GM18951 (cell line): ENCODE results near the gene PDCD2L.

Source experiments
- POLR2A ChIP-seq: IDR thresholded peaks from 4 replicates; pipeline ENCODE4 v1.6.1; 2011; ENCODE audit warnings: mild to moderate bottlenecking; ENCODE audit not compliant: insufficient read length, insufficient read depth; ENCODE audit errors: extremely low read depth
- in situ Hi-C: fragments of 300-500 bp; cut with MboI; formaldehyde crosslinking; loops from one replicate; pipeline ENCODE4 v1.12.0; 2022; ENCODE audit warnings: low sequenced_read_pairs, mixed read lengths, inconsistent platforms; ENCODE audit not compliant: unreplicated experiment

Gene PDCD2L

DNA sequence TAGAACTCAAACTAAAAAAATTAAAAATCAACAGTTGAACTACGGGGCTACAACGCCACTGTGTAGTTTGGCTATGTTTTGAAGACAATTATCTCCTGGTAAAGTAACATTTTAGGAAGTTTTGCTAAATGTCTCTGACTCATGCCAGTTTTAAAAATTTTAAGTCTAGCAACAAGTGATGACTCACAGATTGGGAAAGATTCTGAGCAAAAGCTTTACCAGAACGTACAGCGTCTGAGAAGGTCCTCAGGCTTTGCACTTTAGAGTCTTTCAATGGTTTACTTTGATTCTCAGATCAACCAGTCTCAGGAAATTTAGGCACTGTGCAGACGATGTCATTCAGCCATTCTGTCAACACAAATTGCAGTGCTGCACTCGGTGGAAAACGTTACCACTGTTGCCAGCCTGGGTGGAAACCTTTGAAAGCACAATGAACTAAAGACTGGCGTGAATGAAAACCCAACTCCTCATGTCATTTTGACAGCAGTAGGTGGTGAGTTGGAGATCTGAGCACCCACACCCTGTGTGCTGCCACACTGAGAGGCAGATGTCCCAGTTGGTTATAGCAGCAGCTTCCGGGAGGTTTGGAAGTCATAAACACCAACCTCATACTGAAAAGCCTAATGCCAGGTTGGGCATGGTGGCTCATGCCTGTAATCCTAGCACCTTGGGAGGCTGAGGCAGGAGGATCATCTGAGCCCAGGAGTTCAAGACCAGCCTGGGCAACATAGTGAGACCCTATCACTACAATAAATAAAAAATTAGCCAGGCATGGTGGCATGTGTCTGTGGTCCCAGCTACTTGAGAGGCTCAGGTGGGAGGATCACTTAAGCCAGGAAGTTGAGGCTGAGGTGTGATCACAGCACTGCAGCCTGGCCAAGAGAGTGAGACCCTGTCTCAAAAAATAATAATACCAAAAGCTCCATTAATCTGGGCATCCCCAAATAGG lies 71.1 kb downstream of the PDCD2L start:
- in situ Hi-C loops: no loop called here
- no peak for TF ChIP-seq POLR2A
